ENCODE measurements around the gene ITGAD. TPM values are rescaled to one million over a fixed set of nuclear protein-coding genes. Genes with fewer than 3 reads are reported as not detected.

The ITGAD gene
- total RNA-seq, result under 0.01 TPM

DNA sequence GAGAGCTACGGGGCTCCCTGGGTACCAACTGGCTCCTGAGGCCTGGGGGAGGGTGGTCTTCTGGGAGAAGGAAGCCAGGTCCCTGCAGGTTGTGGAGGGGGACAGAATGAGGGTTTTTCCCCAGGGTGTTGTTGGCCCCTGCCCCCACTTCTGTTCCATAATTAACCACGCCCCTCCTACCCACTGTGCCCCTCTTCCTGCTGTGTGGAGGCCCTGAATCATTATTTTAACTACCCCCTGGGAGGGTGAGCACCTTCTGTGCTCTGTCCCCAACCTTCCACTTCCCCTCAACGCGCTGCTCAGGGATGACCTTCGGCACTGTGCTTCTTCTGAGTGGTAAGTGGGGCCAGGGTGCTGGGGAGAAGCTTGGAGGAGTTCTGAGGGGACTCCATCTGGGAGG lies at the start of gene ITGAD:
TSS of gene ITGAD (plus strand) at position 280 of the 400 bp plus-strand sequence. CDS start at position 306, 26 bp downstream.
- Histone ChIP-seq H3K4me1 (ENCODE audit: insufficient read depth, low read length) (peaks cover 14% of the 10 kb centered on the region), H3K27me3 (ENCODE audit: insufficient read depth, low read length) (no peaks in the 10 kb centered on the region), H3K9me3 (ENCODE audit: low read depth, low read length) (no peaks in the 10 kb centered on the region), H3K4me3 (ENCODE audit: low read length) (no peak within 1 kb of the TSS)

DNA sequence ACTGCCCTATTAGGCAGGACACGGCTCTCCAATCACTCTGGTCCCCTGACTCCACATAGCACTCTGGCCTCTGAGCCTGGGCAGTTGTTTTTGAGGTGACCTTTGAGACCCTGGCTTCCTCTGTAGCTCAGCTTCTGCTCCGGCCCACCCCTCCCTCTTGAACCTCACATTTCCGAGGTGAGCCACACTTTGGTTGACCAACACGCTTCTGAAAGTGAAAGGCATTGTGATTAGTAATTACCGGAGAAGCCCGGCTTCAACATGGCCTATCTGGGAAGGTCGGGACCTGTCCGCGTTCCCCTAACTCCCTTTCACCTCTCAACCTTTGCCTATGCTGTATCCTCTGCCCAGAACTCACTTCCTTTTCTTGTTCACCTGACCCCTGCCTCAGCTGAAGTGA lies 48.4 kb upstream of the ITGAD start:
- Histone ChIP-seq H3K4me3 (ENCODE audit: low read length) (no peak overlapping the region), H3K27me3 (ENCODE audit: insufficient read depth, low read length) (no peaks in the 10 kb centered on the region), H3K4me1 (ENCODE audit: insufficient read depth, low read length) (peaks cover 39% of the 10 kb centered on the region), H3K9me3 (ENCODE audit: low read depth, low read length) (no peaks in the 10 kb centered on the region)

DNA sequence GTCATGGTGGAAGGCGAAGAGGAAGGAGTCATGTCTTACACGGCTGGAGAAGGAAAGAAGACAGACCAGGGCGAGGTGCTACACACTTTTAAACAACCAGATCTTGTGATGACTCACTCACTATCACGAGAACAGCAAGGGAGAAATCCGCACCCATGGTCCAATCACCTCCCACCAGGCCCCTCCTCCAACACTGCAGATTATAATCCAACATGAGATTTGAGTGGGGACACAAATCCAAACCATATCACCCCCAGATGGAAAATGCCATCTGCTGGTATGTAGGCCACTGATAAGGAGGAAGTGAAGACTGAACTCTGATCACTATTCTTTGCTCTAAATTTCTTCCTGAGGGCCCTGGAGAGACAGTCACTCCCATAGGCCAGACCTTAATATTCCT lies 45.7 kb upstream of the ITGAD start:
- Histone ChIP-seq H3K4me3 (ENCODE audit: low read length) (no peak overlapping the region), H3K27me3 (ENCODE audit: insufficient read depth, low read length) (no peaks in the 10 kb centered on the region), H3K4me1 (ENCODE audit: insufficient read depth, low read length) (peaks cover 66% of the 10 kb centered on the region), H3K9me3 (ENCODE audit: low read depth, low read length) (no peaks in the 10 kb centered on the region)

DNA sequence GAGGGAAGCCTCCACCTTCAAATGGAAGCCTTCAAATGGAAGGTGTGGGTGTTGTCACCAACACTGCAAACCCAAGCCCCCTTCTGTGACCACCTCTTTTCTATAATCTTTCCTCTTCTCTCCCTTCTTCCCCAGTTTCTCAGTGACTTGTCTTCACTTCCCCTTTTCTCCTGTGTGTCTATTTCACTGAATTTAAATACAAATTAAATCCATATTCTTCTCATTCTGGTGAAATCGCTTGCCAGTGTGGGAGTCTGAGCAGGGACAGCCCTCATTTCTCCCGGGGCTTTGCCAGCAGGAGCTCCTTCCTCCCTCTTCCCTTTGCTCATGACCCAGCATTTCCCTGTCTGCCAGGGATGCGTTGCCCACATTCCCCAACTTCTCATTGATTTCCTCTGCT lies 44.6 kb upstream of the ITGAD start:
- Histone ChIP-seq H3K27me3 (ENCODE audit: insufficient read depth, low read length) (no peaks in the 10 kb centered on the region), H3K4me3 (ENCODE audit: low read length) (no peak overlapping the region), H3K4me1 (ENCODE audit: insufficient read depth, low read length) (peaks cover 77% of the 10 kb centered on the region), H3K9me3 (ENCODE audit: low read depth, low read length) (no peaks in the 10 kb centered on the region)

- H3K9me3 ChIP-seq (ENCODE audit: low read depth, low read length), result no peaks in the 10 kb centered on the region
- H3K4me3 ChIP-seq (ENCODE audit: low read length), result no peak overlapping the region
- peaks cover 82% of the 10 kb centered on the region for H3K4me1 ChIP-seq (ENCODE audit: insufficient read depth, low read length)
- H3K27me3 ChIP-seq (ENCODE audit: insufficient read depth, low read length), result no peaks in the 10 kb centered on the region
Observed at GRCh38 chr16:31350275-31351005, 42.7 kb upstream of the ITGAD start.

DNA sequence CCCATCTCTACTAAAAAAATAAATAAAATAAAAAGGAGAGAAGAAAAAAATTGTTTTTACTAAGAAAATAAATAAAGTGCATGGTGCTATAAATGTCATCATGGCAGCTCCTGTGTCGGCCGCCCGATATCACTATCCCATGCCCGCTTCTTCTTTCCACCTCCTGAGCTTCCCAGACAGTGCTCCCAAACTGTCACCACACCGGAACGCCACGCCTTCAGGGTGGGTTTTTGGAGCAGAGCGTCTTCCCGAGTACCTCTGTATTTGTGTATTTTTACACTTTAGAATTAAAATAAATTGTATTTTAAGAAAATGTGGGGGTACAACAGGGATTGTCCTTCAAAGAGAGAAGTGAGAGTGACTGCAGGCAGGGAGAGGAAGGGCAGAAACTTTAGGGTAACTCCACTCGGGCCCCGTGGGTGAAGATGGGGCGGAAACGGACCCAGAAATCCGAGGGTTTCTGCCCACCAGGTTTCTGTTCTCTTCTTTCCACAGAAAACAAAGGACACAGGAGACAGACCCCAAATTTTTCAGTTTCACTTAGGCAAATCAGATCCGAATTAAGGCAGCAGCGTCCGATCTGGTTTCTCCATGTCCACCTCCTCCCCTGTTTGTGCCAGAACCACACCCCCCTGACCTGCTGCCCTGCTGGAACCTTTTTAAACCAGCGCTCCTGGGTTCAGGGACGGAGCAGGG lies 41.7 kb upstream of the ITGAD start:
- H3K4me3 ChIP-seq (ENCODE audit: low read length), result no peak overlapping the region
- no peaks in the 10 kb centered on the region for H3K9me3 ChIP-seq (ENCODE audit: low read depth, low read length)
- no peaks in the 10 kb centered on the region for H3K27me3 ChIP-seq (ENCODE audit: insufficient read depth, low read length)
- peaks cover 92% of the 10 kb centered on the region for H3K4me1 ChIP-seq (ENCODE audit: insufficient read depth, low read length)

DNA sequence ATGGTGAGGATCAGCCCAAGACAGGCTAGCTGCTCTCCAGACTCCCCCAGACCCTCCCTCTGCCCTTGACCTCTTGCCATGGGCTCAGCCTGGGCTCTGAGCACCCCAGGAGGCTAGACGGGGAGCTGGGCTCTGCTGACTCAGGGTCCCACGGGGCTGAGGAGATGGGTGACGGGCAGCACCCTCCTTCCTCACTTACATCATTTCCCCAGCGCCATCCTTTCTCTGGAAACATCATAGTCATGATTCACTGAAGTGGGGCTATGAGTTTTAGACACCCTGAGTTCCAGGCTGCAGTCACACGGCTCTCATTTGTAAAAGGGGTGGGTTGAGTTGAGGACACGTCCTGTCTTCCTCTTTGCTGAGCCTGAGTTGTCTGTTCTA lies 41.2 kb upstream of the ITGAD start:
- no peaks in the 10 kb centered on the region for H3K9me3 ChIP-seq (ENCODE audit: low read depth, low read length)
- H3K27me3 ChIP-seq (ENCODE audit: insufficient read depth, low read length), result no peaks in the 10 kb centered on the region
- H3K4me3 ChIP-seq (ENCODE audit: low read length), result no peak overlapping the region
- peaks cover 97% of the 10 kb centered on the region for H3K4me1 ChIP-seq (ENCODE audit: insufficient read depth, low read length)

DNA sequence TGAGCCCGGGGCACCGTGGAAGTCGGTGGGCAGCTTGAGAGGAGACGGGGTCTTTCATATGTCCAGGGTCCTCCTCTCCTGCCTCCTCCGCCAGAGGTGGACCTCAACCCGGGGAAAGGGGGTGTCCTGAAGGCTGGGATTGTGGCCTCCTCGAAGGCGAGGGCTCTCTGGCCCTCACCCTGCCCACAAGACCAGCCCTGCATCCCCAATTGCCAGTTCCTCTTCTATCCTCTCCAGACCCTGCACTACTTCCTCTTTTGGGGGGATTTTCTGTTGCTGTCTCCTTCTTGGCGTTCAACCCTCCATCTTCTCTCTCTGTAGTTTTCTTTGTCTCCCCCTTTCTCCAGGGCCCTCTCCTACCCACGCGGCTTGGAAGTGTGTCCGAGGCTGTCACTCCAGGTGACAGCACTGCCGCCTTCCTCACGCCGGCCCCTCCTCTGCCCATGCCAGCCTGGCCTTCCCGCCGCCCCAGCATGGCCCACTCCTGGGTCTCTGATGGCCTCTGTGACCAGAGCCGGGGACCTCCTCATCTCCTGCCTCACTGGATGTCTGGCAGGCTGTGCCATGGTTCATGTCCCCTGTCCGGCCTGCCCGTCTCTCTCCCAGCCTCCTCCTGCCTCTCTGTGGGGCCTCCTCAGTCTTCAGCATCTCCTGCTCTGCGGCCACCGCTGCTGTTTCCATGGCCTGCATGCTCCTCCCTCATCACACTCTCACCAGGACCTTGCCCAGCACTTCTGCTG lies 40.6 kb upstream of the ITGAD start:
- Histone ChIP-seq H3K9me3 (ENCODE audit: low read depth, low read length) (no peaks in the 10 kb centered on the region), H3K4me3 (ENCODE audit: low read length) (no peak overlapping the region), H3K27me3 (ENCODE audit: insufficient read depth, low read length) (no peaks in the 10 kb centered on the region), H3K4me1 (ENCODE audit: insufficient read depth, low read length) (peaks cover 98% of the 10 kb centered on the region)

- H3K9me3 ChIP-seq (ENCODE audit: low read depth, low read length), result no peaks in the 10 kb centered on the region
- peak within 1 kb of the TSS; percentile 53 for H3K4me3 ChIP-seq (ENCODE audit: low read length)
- no peaks in the 10 kb centered on the region for H3K27me3 ChIP-seq (ENCODE audit: insufficient read depth, low read length)
- H3K4me1 ChIP-seq (ENCODE audit: insufficient read depth, low read length), result peaks cover 98% of the 10 kb centered on the region
Observed at GRCh38 chr16:31354394-31355291, 38.5 kb upstream of the ITGAD start, which contains the start of gene ITGAX. TSS of gene ITGAX (plus strand) at chr16:31355176. CDS start at chr16:31355255, 79 bp downstream.

GRCh38 chr16:31355431-31356100 lies 37.6 kb upstream of the ITGAD start:
- no peaks in the 10 kb centered on the region for H3K9me3 ChIP-seq (ENCODE audit: low read depth, low read length)
- peak overlapping the region; percentile 53 for H3K4me3 ChIP-seq (ENCODE audit: low read length)
- H3K27me3 ChIP-seq (ENCODE audit: insufficient read depth, low read length), result no peaks in the 10 kb centered on the region
- peaks cover 98% of the 10 kb centered on the region for H3K4me1 ChIP-seq (ENCODE audit: insufficient read depth, low read length)

DNA sequence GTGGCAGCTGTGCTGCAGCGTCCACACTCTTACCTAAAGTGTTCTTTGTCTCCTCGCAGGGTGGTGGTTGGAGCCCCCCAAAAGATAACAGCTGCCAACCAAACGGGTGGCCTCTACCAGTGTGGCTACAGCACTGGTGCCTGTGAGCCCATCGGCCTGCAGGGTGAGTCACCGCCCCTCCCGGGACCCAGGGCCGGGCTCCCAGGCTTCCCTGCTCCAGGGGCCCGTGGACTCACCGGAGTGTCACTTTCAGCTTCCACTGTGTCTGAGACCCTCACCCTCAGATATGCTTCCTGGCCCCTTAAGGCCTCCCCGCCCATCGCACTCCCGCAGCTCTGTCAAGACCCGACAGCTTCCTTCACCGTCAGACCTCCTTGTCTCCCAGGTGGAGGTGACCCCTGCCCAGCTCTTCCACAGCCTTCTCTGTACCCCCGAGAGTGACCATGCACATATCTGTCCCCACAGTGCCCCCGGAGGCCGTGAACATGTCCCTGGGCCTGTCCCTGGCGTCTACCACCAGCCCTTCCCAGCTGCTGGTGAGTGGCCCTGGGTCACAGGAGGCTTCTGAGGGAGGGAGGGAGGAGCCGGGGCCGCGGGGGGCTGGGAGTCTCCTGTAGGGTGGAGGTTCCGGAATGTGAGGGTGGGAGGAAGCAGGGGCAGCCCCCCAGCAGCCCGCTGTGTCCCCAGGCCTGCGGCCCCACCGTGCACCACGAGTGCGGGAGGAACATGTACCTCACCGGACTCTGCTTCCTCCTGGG lies 36.4 kb upstream of the ITGAD start:
- peaks cover 89% of the 10 kb centered on the region for H3K4me1 ChIP-seq (ENCODE audit: insufficient read depth, low read length)
- H3K9me3 ChIP-seq (ENCODE audit: low read depth, low read length), result no peaks in the 10 kb centered on the region
- peak overlapping the region; percentile 53 for H3K4me3 ChIP-seq (ENCODE audit: low read length)
- H3K27me3 ChIP-seq (ENCODE audit: insufficient read depth, low read length), result no peaks in the 10 kb centered on the region

DNA sequence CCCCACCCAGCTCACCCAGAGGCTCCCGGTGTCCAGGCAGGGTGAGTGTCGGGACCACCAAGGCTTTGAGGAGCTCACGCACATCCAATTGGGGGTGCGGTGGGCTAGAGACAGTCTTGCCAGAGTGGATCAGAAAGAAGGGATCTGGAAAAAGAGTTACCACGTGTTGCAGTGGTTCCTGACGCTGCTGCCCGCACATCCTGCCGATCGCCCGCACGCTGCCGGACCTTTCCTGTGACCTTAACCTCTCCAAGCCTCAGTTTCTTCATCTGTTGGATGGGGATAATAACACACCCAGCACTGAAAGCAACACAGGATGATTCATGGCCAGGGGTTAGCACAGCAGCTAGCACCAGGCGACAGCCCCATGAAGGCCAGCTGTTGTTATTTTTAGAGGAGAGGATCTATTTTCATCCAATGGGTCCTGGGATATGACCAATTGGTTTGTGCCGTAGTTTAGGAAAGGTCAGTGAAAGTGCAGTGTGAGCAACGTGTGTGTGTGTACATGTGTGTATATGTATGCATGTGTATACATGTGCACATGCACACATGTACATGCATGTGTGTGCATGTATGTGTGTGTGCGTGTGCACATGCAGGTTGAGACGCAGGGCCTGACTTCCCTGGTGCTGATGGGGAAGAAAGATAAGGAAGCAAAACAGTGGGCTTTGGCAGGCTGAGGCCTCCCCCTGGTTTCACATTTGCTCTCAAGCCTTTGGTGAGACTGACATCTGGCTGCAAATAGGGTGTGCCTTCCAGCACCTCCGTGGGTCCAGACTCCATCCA lies 35.6 kb upstream of the ITGAD start:
- H3K9me3 ChIP-seq (ENCODE audit: low read depth, low read length), result no peaks in the 10 kb centered on the region
- no peaks in the 10 kb centered on the region for H3K27me3 ChIP-seq (ENCODE audit: insufficient read depth, low read length)
- peaks cover 81% of the 10 kb centered on the region for H3K4me1 ChIP-seq (ENCODE audit: insufficient read depth, low read length)
- H3K4me3 ChIP-seq (ENCODE audit: low read length), result peak overlapping the region; percentile 53

GRCh38 chr16:31360251-31360650 lies 32.9 kb upstream of the ITGAD start:
- Histone ChIP-seq H3K4me3 (ENCODE audit: low read length) (no peak overlapping the region), H3K9me3 (ENCODE audit: low read depth, low read length) (no peaks in the 10 kb centered on the region), H3K4me1 (ENCODE audit: insufficient read depth, low read length) (peaks cover 71% of the 10 kb centered on the region), H3K27me3 (ENCODE audit: insufficient read depth, low read length) (no peaks in the 10 kb centered on the region)

Data from mononuclear cell (primary cell).